Breast epithelium (tissue), 3 donors: ENCODE data around the gene CASZ1.

ENCODE experiments used
- POLR2A ChIP-seq: fragments of 450-650 bp; IDR thresholded peaks from one replicate; pipeline ENCODE4 v1.6.1; 2016; ENCODE audit warnings: antibody characterized with exemption, mild to moderate bottlenecking, moderate library complexity
- TF ChIP-seq, protein P1 (sequence below), 3 donors: fragments of 450-650 bp; IDR thresholded peaks; one replicate each; pipeline ENCODE4 v1.5.1; 2016 to 2017; ENCODE audit warnings: antibody characterized with exemption in 3 of 3, mild to moderate bottlenecking in 3 of 3, moderate library complexity in 3 of 3

DNA sequence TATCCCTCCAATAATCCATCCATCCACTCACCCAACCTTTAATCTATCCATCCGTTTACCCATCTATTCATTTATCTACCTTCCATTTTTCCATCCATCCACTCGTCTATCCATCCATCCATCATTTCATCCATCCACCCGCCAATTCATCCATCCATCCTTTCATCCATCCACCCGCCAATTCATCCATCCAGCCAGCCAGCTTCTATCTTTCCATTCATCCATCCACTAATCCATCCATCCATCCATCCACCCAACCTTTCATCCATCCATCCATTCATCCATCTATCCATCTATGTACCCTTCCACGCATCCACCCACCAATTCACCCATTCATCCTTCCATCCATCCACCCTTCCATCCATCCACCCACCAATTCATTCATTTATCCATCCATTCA, 10.5 kb upstream of the CASZ1 start:
- TF ChIP-seq, protein P1, sequence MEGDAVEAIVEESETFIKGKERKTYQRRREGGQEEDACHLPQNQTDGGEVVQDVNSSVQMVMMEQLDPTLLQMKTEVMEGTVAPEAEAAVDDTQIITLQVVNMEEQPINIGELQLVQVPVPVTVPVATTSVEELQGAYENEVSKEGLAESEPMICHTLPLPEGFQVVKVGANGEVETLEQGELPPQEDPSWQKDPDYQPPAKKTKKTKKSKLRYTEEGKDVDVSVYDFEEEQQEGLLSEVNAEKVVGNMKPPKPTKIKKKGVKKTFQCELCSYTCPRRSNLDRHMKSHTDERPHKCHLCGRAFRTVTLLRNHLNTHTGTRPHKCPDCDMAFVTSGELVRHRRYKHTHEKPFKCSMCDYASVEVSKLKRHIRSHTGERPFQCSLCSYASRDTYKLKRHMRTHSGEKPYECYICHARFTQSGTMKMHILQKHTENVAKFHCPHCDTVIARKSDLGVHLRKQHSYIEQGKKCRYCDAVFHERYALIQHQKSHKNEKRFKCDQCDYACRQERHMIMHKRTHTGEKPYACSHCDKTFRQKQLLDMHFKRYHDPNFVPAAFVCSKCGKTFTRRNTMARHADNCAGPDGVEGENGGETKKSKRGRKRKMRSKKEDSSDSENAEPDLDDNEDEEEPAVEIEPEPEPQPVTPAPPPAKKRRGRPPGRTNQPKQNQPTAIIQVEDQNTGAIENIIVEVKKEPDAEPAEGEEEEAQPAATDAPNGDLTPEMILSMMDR (IDR thresholded peaks at IDR 0.05) = no peak
- no peak for TF ChIP-seq POLR2A
